SU-DHL-6 (cell line): ENCODE results near the gene COL5A1.

Source experiments
- EZH2phosphoT487 ChIP-seq: fragments of 200-600 bp; sonication (generic), shearing (Covaris generic); conservative IDR thresholded peaks from 2 replicates; pipeline ENCODE4 v1.6.1; 2018; ENCODE audit warnings: mild to moderate bottlenecking, antibody characterized with exemption, low read length, moderate library complexity, mixed read lengths
- TF ChIP-seq, protein P1 (sequence below): fragments of 200-600 bp; sonication (generic); IDR thresholded peaks from one replicate; pipeline ENCODE4 v1.5.1; 2017; ENCODE audit warnings: antibody characterized with exemption, mild to moderate bottlenecking, low read length, moderate library complexity; ENCODE audit not compliant: insufficient read depth, poor library complexity, severe bottlenecking

GRCh38 chr9:134855231-134855899, 213.8 kb downstream of the COL5A1 start:
- TF ChIP-seq, protein P1, sequence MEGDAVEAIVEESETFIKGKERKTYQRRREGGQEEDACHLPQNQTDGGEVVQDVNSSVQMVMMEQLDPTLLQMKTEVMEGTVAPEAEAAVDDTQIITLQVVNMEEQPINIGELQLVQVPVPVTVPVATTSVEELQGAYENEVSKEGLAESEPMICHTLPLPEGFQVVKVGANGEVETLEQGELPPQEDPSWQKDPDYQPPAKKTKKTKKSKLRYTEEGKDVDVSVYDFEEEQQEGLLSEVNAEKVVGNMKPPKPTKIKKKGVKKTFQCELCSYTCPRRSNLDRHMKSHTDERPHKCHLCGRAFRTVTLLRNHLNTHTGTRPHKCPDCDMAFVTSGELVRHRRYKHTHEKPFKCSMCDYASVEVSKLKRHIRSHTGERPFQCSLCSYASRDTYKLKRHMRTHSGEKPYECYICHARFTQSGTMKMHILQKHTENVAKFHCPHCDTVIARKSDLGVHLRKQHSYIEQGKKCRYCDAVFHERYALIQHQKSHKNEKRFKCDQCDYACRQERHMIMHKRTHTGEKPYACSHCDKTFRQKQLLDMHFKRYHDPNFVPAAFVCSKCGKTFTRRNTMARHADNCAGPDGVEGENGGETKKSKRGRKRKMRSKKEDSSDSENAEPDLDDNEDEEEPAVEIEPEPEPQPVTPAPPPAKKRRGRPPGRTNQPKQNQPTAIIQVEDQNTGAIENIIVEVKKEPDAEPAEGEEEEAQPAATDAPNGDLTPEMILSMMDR = no peak
- no peak for TF ChIP-seq EZH2phosphoT487
